Subcutaneous adipose tissue (tissue), 4 donors: ENCODE measurements around the gene DIP2C. TPM values are rescaled to one million over a fixed set of nuclear protein-coding genes. Genes with fewer than 3 reads are reported as not detected.

ENCODE experiments used
- CTCF ChIP-seq: fragments of 450-650 bp; IDR thresholded peaks from one replicate; pipeline ENCODE4 v1.5.1; 2016; ENCODE audit warnings: low read depth, mild to moderate bottlenecking, control low read depth, antibody characterized with exemption, moderate library complexity
- total RNA-seq, 4 donors: library from RNA; depleted of rRNA; stranded (reverse); fragments of >200 nt; gene quantifications; one replicate each; pipeline ENCODE4 v1.1.0, GENCODE V29; 2016

The DIP2C gene
- total RNA-seq, 4 donors from 2014 or later = 32.1 to 64.0 (median 40.5) TPM

GRCh38 chr10:341081-341740, 348.3 kb downstream of the DIP2C start:
- no peak for TF ChIP-seq CTCF

- no peak for TF ChIP-seq CTCF
Observed at GRCh38 chr10:340646-341045, 348.8 kb downstream of the DIP2C start.

- TF ChIP-seq CTCF = no peak
Observed at GRCh38 chr10:339038-339391, 350.5 kb downstream of the DIP2C start.

GRCh38 chr10:338171-339037, 351.1 kb downstream of the DIP2C start:
- TF ChIP-seq CTCF = no peak

GRCh38 chr10:336247-336646, 353.2 kb downstream of the DIP2C start:
- no peak for TF ChIP-seq CTCF

GRCh38 chr10:335151-335800, 354.2 kb downstream of the DIP2C start:
- TF ChIP-seq CTCF = no peak

- no peak for TF ChIP-seq CTCF
Observed at GRCh38 chr10:331186-331585, 358.3 kb downstream of the DIP2C start.
